Kidney glomerular epithelial cell (primary cell): Measurements from ENCODE around the gene HRCT1.
"Not testable (repeated sequence)": the region's sequence is repeated elsewhere in the genome, so short reads cannot be mapped to it uniquely, and the experiment has no call there.

Experiments used
- DNase-seq: peaks from one replicate; lab custom pipeline; 2025; lab: John Stamatoyannopoulos, UW

HRCT1 gene

GRCh38 chr9:35918780-35919179, 12.8 kb downstream of the HRCT1 start:
- no peak for DNase-seq

GRCh38 chr9:35919212-35920008, 13.4 kb downstream of the HRCT1 start:
- no peak for DNase-seq

DNA sequence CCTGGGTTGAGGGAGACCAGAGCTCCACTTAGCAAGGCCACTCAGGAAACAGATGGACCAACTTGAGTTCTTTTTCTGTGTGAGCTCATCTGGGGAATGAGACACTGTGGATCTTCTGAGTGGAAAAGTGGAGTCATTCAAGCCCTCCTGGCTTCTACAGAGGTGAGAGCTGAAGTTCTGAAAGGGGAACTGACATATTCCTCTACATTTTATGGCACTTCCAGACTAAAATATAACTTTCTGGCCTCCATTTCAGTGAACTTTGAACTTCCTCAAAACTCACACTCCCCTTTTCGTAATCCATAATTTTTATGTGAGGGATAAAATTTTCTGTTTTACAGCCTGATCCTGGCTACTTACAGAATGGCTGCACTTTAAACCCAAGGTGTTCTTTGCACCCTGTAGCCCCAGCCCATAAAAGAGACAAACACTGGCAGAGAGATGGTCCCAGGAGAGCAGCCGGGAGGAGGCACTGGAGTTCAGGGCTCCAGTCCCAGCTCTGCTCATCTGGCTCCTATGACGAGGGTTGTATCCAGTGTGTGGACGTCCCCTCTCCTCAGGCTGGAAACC, 14.1 kb downstream of the HRCT1 start:
- DNase-seq: no peak

GRCh38 chr9:35923598-35923926, 17.6 kb downstream of the HRCT1 start:
- no peak for DNase-seq

DNA sequence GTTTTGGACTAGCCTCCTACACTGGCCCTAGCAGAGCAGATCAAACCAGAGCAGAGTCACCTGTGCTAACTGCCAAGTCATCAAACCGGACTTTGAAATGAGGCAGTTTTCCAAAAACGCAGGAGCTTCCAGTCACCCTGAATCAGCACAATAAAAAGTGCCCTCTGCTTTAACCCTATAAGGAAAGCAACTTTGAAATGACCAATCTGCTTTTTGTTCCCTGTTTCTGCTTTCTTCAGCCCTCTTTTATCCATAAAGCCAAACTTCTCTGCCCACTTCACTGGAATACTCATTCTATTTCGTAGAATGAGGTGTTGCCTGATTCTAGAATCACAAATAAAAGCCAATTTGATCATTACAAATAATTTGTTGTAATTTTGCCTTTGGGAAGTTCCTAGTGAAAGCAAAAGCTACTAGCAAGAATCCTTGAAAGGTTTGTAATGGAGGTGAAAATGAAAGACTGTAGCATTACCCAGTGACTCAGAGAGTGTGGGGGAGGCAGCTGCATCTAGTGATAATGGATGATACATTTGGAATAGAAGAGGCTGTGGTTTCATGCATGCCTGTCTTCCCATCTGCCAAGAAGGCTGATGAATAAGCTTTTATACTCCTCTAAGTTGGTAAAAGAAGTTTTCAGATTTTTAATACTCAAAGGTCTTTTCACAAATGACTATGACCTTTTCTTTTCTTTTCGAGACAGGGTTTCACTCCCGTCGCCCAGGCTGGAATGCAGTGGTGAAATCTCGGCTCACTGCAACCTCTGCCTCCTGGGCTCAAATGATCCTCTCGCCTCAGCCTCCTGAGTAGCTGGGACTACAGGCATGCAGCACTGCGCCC, 18.1 kb downstream of the HRCT1 start:
- peak; percentile 99 for DNase-seq

DNA sequence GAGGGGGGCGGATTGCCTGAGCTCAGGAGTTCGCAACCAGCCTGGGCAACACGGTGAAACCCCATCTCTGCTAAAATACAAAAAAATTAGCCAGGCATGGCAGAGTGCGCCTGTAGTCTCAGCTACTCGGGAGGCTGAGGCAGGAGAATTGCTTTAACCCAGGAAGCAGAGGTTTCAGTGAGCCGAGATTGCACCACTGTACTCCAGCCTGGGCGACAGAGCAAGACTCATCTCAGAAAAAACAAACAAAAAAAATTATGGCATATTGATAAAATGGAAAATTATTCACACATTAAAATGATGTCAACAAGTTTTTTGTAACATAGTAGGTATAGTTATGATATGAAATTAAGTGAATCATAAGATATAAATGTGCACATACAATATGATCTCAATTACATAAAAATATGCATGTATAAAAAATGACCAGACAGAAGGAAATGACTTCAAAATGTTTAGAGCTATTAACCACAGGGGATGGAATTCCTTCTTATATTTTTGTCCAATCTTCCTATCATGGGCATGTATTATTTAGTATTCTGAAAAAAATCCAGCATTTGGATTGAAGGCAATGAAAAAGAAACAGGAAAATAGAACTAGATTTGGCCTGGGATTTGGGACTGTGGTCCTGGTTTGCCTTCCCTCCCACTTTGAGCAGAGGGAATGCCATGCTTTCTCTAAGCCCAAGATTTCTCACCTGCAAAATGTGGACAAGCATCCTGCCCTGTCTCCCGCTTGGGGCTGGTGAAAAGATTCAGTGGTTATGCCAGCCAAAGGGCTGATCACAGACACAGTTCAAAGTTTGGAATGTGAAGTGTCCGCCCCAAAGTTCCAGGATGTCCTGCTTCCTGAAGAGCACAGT, 22.8 kb downstream of the HRCT1 start:
- DNase-seq: no peak

DNA sequence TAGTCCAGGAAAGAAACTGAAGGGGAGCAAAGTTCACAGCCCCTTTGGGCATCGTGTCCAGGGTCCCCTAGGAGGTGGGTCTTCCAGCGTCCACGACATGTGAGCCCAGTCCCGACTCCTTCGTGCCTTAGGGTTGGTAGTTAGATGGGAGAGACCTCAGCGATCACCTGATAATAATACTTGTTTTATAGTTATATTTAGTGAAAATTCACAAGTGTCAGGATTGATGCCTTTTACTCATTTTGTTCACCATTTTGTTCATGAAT, 23.4 kb downstream of the HRCT1 start:
- DNase-seq: no peak

DNA sequence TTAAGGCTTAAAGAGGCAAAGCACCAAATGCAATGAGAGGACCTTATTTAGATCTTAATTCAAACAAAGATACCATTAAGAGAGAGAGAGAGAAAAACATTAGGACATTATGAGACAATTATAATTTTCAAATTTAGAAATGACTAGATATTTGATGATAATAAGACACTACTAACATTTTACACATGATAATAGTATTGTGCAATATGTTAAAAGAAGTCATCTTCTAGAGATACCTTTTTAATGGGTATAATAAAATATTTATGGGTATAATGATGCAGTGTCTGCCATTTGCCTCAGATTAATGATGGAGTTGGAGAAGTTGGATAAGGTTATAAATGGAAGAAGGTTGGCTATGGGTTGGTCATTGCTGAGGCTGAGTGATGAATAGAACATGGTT, 24.5 kb downstream of the HRCT1 start:
- DNase-seq: no peak

DNA sequence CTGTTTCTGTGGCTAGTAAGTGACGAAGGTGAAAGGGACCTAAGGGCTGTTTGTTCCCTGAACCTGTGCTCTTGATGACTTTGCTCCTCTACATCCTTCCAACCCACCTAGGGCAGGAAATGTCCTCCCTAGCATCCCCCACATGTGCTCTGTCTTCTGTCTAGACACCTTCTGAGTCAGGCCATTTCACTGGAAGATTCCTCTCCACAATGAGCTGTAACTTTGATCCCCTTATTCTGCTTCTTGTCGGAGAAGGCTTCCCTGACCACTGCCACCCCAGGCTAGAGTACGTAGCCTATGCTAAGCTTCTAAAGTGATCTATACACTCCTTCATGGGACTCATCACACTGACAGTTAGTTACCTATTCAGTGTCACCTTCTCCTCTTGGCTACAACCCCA, 25.0 kb downstream of the HRCT1 start:
- DNase-seq: no peak

GRCh38 chr9:35932735-35933134, 26.7 kb downstream of the HRCT1 start:
- DNase-seq: no peak

GRCh38 chr9:35933550-35934067, 27.6 kb downstream of the HRCT1 start:
- DNase-seq: peak; percentile 30

DNA sequence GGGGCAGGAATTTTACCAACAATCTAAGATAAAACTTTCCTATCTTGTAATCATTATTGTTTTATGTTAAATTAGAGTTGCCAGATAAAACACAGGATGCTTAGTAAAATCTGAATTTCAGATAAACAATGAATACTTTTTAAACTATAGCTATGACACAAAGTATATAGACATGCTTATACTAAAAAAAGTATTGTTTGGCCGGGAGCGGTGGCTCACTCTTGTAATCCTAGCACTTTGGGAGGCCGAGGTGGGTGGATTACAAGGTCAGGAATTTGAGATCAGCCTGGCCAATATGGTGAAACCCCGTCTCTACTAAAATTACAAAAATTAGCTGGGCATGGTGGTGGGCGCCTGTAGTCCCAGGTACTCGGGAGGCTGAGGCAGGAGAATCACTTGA, 28.1 kb downstream of the HRCT1 start:
- DNase-seq: not testable (repeated sequence)

- no peak for DNase-seq
These were observed 29.3 kb downstream of the HRCT1 start for GRCh38 chr9:35935261-35935660.

- peak; percentile 68 for DNase-seq
These were observed 29.9 kb downstream of the HRCT1 start for GRCh38 chr9:35935755-35936509.

- DNase-seq: no peak
These were observed 31.2 kb downstream of the HRCT1 start for GRCh38 chr9:35937227-35937626.

- DNase-seq: no peak
These were observed 32.7 kb downstream of the HRCT1 start for GRCh38 chr9:35938474-35939356.

GRCh38 chr9:35939679-35940250, 33.8 kb downstream of the HRCT1 start:
- DNase-seq: no peak

DNA sequence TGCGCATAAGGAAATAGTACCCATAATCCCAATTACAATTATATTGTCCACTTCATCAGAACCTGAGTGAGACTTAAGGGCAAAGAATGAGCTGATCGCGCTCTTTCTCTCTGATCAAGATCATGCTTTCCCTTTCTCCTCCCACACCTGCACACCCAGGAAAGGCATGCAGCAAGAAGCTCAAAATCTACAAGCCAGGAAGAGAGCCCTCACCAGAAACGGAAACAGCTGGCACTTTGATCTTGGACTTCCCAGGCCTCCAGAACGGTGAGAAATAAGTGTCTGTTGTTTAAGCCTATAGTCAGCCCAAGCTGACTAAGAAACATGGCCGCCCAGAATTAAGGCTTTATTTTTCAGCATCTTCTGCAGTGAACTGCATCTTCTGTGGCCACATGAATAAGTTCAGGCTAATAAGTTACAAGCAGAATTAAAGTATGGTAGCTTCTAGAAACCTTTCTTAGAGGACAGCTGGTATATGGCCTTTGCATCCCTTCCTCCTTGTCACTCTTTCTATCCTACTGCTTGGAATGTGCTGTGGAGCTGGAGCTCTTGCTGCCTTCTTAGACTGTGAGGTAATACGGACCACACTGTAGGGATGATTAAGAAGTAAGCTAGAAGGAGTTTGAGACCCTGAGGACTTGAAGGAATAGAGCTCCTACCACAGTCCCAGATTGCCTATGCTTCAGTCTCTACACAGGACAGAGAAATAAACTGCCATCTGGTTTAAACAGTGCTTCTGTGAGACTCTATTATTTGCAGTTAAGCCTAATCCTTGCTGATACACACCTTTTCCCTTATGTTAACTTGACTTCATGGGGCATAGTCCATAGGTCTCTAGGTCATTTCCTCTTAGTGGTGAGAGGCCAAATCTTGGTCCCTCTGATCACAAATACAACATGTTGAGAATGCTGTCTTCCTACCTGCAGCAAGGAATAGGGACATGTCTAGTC, 34.7 kb downstream of the HRCT1 start:
- DNase-seq: no peak

- DNase-seq: no peak
These were observed 36.3 kb downstream of the HRCT1 start for GRCh38 chr9:35942286-35942685.
